ENCODE results near the gene LTBP2. TPM values are rescaled to one million over a fixed set of nuclear protein-coding genes. Genes with fewer than 3 reads are reported as not detected.

LTBP2 gene
- total and polyA plus RNA-seq, 2 experiments from 2014 or later = 73.5 to 456 TPM

DNA sequence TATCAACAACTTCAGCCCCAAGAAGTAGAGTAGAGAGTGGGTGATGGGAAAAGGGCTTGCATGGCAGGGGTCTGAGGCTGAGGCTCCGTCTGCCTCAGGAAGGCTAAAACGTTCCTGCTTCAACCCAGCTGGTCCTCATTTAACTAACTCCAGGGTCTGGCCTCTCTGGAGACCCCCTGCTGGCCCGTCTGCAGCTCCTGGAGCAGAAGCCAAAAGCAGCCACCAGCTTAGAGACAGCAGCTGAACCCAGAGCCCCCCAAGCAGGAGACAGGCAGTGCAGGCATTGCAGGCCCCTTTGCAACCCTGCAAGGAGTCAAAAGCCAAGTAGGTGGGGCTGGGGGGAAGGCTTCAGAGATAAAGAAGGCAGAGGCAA, 25.1 kb upstream of the LTBP2 start:
- Histone ChIP-seq H3K36me3 (ENCODE audit: low read depth) (no peaks in the 10 kb centered on the region), H3K9me2 (ENCODE audit: insufficient read depth) (no peaks in the 10 kb centered on the region), H3K79me2 (ENCODE audit: insufficient read depth) (no peaks in the 10 kb centered on the region), H3K4me2 (ENCODE audit: unreplicated experiment) (no peak overlapping the region), H2AFZ (no peak overlapping the region), H3K4me1 (ENCODE audit: insufficient read depth) (peaks cover 22% of the 10 kb centered on the region), H3K9ac (no peak overlapping the region), H3F3A (ENCODE audit: insufficient read depth) (no peaks in the 10 kb centered on the region), H4K20me1 (ENCODE audit: insufficient read depth) (no peaks in the 10 kb centered on the region), H3K27ac (no peak overlapping the region), H3K4me3 (no peak overlapping the region), H3K9me3 (ENCODE audit: low read depth) (no peaks in the 10 kb centered on the region), H3K27me3 (replicated peaks; ENCODE audit: insufficient read depth) (no peaks in the 10 kb centered on the region)
- TF ChIP-seq EZH2phosphoT487 (IDR thresholded peaks at IDR 0.05; ENCODE audit: insufficient read depth, low read depth) (no peak), EZH2 (IDR thresholded peaks at IDR 0.05; ENCODE audit: insufficient read depth, poor library complexity, severe bottlenecking) (no peak)
- DNase-seq = no peak
- in situ Hi-C loops (cut with MboI) = no loop called here
- WGBS, 2 experiments (ENCODE audit: low coverage in 1 of 2, low lambda C conversion rate in 2 of 2, missing lambda C conversion rate in 2 of 2) = 56 to 68% methylated on average over 3 of the region's 3 CpGs

DNA sequence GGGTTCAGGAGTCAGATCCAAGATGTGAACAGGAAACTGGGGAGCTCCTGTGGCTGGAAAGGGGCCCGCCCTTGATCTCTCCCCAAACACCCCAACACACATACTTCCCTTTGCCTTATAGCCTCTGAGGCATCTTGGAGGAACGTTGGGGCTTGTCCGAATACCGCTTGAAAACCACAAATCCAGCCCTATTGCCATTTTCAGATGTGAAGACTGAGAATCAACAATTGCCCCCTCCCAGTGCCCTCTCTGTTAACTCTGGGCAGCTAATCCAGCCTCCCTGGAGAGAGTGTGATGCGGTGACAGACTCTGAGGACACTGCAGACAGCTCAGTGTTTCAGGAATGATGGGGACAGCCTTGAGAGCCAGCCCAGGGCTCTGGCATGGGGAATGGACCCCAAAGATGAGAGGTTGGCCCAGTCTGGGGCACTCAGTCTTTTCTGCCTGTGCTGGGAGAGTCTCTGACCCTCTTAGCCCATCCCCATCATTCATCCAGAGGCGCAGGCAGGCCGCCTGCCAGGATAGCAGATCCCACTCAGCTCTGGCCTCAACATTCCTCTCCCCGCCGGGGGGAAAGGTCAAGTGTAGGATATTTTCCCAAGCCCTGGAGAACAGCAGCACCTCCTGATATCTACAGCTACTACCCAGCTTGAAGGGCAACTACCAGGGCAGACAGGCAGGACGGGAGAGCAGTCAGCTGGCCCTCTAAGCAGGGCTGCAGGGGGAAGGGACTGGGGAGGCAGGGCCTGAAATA, 24.6 kb upstream of the LTBP2 start:
- DNase-seq = peak; percentile 48
- Histone ChIP-seq H3K9me2 (ENCODE audit: insufficient read depth) (no peaks in the 10 kb centered on the region), H3K27ac (no peak overlapping the region), H3K4me3 (no peak overlapping the region), H3K4me2 (ENCODE audit: unreplicated experiment) (no peak overlapping the region), H3K4me1 (ENCODE audit: insufficient read depth) (peaks cover 22% of the 10 kb centered on the region), H3K36me3 (ENCODE audit: low read depth) (no peaks in the 10 kb centered on the region), H3K79me2 (ENCODE audit: insufficient read depth) (no peaks in the 10 kb centered on the region), H3F3A (ENCODE audit: insufficient read depth) (no peaks in the 10 kb centered on the region), H3K27me3 (replicated peaks; ENCODE audit: insufficient read depth) (no peaks in the 10 kb centered on the region), H4K20me1 (ENCODE audit: insufficient read depth) (no peaks in the 10 kb centered on the region), H2AFZ (no peak overlapping the region), H3K9me3 (ENCODE audit: low read depth) (no peaks in the 10 kb centered on the region), H3K9ac (no peak overlapping the region)
- WGBS, 2 experiments (ENCODE audit: low coverage in 1 of 2, low lambda C conversion rate in 2 of 2, missing lambda C conversion rate in 2 of 2) = 78 to 79% methylated on average over 10 of the region's 10 CpGs
- TF ChIP-seq EZH2 (IDR thresholded peaks at IDR 0.05; ENCODE audit: insufficient read depth, poor library complexity, severe bottlenecking) (no peak), EZH2phosphoT487 (IDR thresholded peaks at IDR 0.05; ENCODE audit: insufficient read depth, low read depth) (no peak)
- in situ Hi-C loops (cut with MboI) = no loop called here

DNA sequence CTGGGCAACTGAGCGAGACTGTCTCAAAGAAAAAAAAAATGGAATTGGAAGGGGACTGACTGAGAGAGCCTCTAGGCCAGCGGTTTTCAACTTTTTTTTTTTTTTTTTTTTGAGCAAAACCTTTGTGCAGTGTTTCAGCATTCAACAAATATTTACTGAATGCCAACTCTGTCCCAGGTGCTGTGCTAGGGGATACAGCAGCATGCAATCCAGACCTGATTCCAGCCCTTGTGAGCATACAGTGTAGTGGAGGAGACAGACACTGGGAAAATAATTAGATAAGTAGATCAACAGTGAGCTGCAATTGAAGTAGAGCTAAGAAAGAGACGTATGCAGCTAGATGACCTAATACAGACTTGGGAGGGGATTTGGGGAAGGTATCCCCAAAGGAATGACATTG, 23.8 kb upstream of the LTBP2 start:
- Histone ChIP-seq H3K79me2 (ENCODE audit: insufficient read depth) (no peaks in the 10 kb centered on the region), H3K4me1 (ENCODE audit: insufficient read depth) (peaks cover 22% of the 10 kb centered on the region), H3K9me3 (ENCODE audit: low read depth) (no peaks in the 10 kb centered on the region), H3K36me3 (ENCODE audit: low read depth) (no peaks in the 10 kb centered on the region), H2AFZ (no peak overlapping the region), H3K4me3 (no peak overlapping the region), H3K9ac (no peak overlapping the region), H3K27ac (no peak overlapping the region), H4K20me1 (ENCODE audit: insufficient read depth) (no peaks in the 10 kb centered on the region), H3K9me2 (ENCODE audit: insufficient read depth) (no peaks in the 10 kb centered on the region), H3K4me2 (ENCODE audit: unreplicated experiment) (peak overlapping the region; percentile 35), H3K27me3 (replicated peaks; ENCODE audit: insufficient read depth) (no peaks in the 10 kb centered on the region), H3F3A (ENCODE audit: insufficient read depth) (no peaks in the 10 kb centered on the region)
- in situ Hi-C loops (cut with MboI) = no loop called here
- 83 to 85% methylated on average over 3 of the region's 3 CpGs for WGBS, 2 experiments (ENCODE audit: low coverage in 1 of 2, low lambda C conversion rate in 2 of 2, missing lambda C conversion rate in 2 of 2)
- TF ChIP-seq EZH2phosphoT487 (IDR thresholded peaks at IDR 0.05; ENCODE audit: insufficient read depth, low read depth) (no peak), EZH2 (IDR thresholded peaks at IDR 0.05; ENCODE audit: insufficient read depth, poor library complexity, severe bottlenecking) (no peak)
- DNase-seq = no peak

DNA sequence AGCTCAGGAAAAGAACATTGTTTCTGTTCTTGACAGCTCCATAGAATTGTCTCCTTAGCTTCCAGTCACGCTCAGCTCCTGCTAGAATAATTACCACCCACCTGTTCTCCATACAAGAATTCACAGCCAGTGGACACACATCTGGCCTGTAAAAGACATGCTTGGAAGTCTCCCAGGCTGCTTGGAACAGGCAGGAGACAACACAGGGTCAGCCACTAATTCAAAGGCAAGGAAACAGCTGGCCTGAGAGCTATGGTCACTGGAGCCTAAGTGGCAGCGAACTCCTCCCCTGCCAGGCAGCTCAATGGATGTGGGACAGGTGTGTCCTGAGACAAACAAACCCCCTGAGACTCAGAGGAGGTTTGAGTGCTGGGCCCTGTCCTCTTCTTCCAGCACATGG, 22.9 kb upstream of the LTBP2 start:
- 94 to 97% methylated on average over 2 of the region's 2 CpGs for WGBS, 2 experiments (ENCODE audit: low coverage in 1 of 2, low lambda C conversion rate in 2 of 2, missing lambda C conversion rate in 2 of 2)
- H2AFZ ChIP-seq = no peak overlapping the region
- H3K27me3 ChIP-seq (replicated peaks; ENCODE audit: insufficient read depth) = no peaks in the 10 kb centered on the region
- no peaks in the 10 kb centered on the region for H3K36me3 ChIP-seq (ENCODE audit: low read depth)
- no peaks in the 10 kb centered on the region for H4K20me1 ChIP-seq (ENCODE audit: insufficient read depth)
- no peak overlapping the region for H3K4me2 ChIP-seq (ENCODE audit: unreplicated experiment)
- no peak for DNase-seq
- no peak overlapping the region for H3K4me3 ChIP-seq
- no peaks in the 10 kb centered on the region for H3K79me2 ChIP-seq (ENCODE audit: insufficient read depth)
- no peak for TF ChIP-seq EZH2 (IDR thresholded peaks at IDR 0.05; ENCODE audit: insufficient read depth, poor library complexity, severe bottlenecking)
- no peak for TF ChIP-seq EZH2phosphoT487 (IDR thresholded peaks at IDR 0.05; ENCODE audit: insufficient read depth, low read depth)
- no peak overlapping the region for H3K27ac ChIP-seq
- no peak overlapping the region for H3K9ac ChIP-seq
- H3K4me1 ChIP-seq (ENCODE audit: insufficient read depth) = peaks cover 22% of the 10 kb centered on the region
- H3K9me3 ChIP-seq (ENCODE audit: low read depth) = no peaks in the 10 kb centered on the region
- no peaks in the 10 kb centered on the region for H3F3A ChIP-seq (ENCODE audit: insufficient read depth)
- in situ Hi-C loops (cut with MboI) = no loop called here
- no peaks in the 10 kb centered on the region for H3K9me2 ChIP-seq (ENCODE audit: insufficient read depth)
